ENCODE measurements around the gene SOX5. TPM values are rescaled to one million over a fixed set of nuclear protein-coding genes. Genes with fewer than 3 reads are reported as not detected.
A peak's percentile ranks its signal among the peaks of the same experiment; 100 is the strongest.

Gene SOX5
- polyA plus RNA-seq = under 1 TPM; 0.24 to 0.33 TPM

- Histone ChIP-seq H3K4me1 (ENCODE audit: control insufficient read depth in 2 of 2, insufficient read depth in 2 of 2, low read length in 1 of 2) (peaks cover 0 to 2% of the 10 kb centered on the region in 2 donors), H3K36me3 (ENCODE audit: control insufficient read depth in 2 of 2, insufficient read depth in 2 of 2, low read length in 1 of 2) (no peaks in the 10 kb centered on the region), H3K27ac (ENCODE audit: low read depth in 2 of 2, low read length in 1 of 2) (no peak within 1 kb of the TSS), H3K27me3 (ENCODE audit: control insufficient read depth in 1 of 2, insufficient read depth in 2 of 2, low read length in 2 of 2) (no peaks in the 10 kb centered on the region), H3K9me3 (ENCODE audit: control insufficient read depth in 2 of 2, insufficient read depth in 1 of 2, low read depth in 1 of 2, low read length in 1 of 2) (no peaks in the 10 kb centered on the region), H3K4me3 (ENCODE audit: low read depth in 1 of 2, low read length in 2 of 2) (peak within 1 kb of the TSS; percentile 20 to 48)
- 9 to 10% methylated on average over 13 of the region's 13 CpGs for WGBS, 2 donors
Measured at GRCh38 chr12:23949348-23950209, at the start of gene SOX5. SOX5 (minus strand) TSS chr12:23949670; CDS start chr12:23949601, 69 bp downstream.

GRCh38 chr12:23987046-23987445, 37.6 kb upstream of the SOX5 start:
- Histone ChIP-seq H3K27me3 (ENCODE audit: control insufficient read depth in 1 of 2, insufficient read depth in 2 of 2, low read length in 2 of 2) (no peaks in the 10 kb centered on the region), H3K9me3 (ENCODE audit: control insufficient read depth in 2 of 2, insufficient read depth in 1 of 2, low read depth in 1 of 2, low read length in 1 of 2) (no peaks in the 10 kb centered on the region), H3K4me3 (ENCODE audit: low read depth in 1 of 2, low read length in 2 of 2) (no peak overlapping the region), H3K27ac (ENCODE audit: low read depth in 2 of 2, low read length in 1 of 2) (no peak overlapping the region), H3K4me1 (ENCODE audit: control insufficient read depth in 2 of 2, insufficient read depth in 2 of 2, low read length in 1 of 2) (no peaks in the 10 kb centered on the region), H3K36me3 (ENCODE audit: control insufficient read depth in 2 of 2, insufficient read depth in 2 of 2, low read length in 1 of 2) (no peaks in the 10 kb centered on the region)
- 96 to 97% methylated on average over 1 of the region's 1 CpG for WGBS, 2 donors

- H3K9me3 ChIP-seq (ENCODE audit: control insufficient read depth in 2 of 2, insufficient read depth in 1 of 2, low read depth in 1 of 2, low read length in 1 of 2) = no peaks in the 10 kb centered on the region
- H3K27ac ChIP-seq (ENCODE audit: low read depth in 2 of 2, low read length in 1 of 2) = no peak overlapping the region
- 79 to 85% methylated on average over 3 of the region's 3 CpGs for WGBS, 2 donors
- no peaks in the 10 kb centered on the region for H3K27me3 ChIP-seq (ENCODE audit: control insufficient read depth in 1 of 2, insufficient read depth in 2 of 2, low read length in 2 of 2)
- no peaks in the 10 kb centered on the region for H3K36me3 ChIP-seq (ENCODE audit: control insufficient read depth in 2 of 2, insufficient read depth in 2 of 2, low read length in 1 of 2)
- H3K4me3 ChIP-seq (ENCODE audit: low read depth in 1 of 2, low read length in 2 of 2) = no peak overlapping the region
- H3K4me1 ChIP-seq (ENCODE audit: control insufficient read depth in 2 of 2, insufficient read depth in 2 of 2, low read length in 1 of 2) = no peaks in the 10 kb centered on the region
Measured at GRCh38 chr12:23980826-23981225, 31.4 kb upstream of the SOX5 start.

- H3K27ac ChIP-seq (ENCODE audit: low read depth in 2 of 2, low read length in 1 of 2) = no peak overlapping the region
- H3K4me1 ChIP-seq (ENCODE audit: control insufficient read depth in 2 of 2, insufficient read depth in 2 of 2, low read length in 1 of 2) = no peaks in the 10 kb centered on the region
- no peak overlapping the region for H3K4me3 ChIP-seq (ENCODE audit: low read depth in 1 of 2, low read length in 2 of 2)
- no peaks in the 10 kb centered on the region for H3K9me3 ChIP-seq (ENCODE audit: control insufficient read depth in 2 of 2, insufficient read depth in 1 of 2, low read depth in 1 of 2, low read length in 1 of 2)
- WGBS, 2 donors = 83 to 89% methylated on average over 10 of the region's 10 CpGs
- H3K27me3 ChIP-seq (ENCODE audit: control insufficient read depth in 1 of 2, insufficient read depth in 2 of 2, low read length in 2 of 2) = no peaks in the 10 kb centered on the region
- H3K36me3 ChIP-seq (ENCODE audit: control insufficient read depth in 2 of 2, insufficient read depth in 2 of 2, low read length in 1 of 2) = no peaks in the 10 kb centered on the region
Measured at GRCh38 chr12:23964812-23965211, 15.3 kb upstream of the SOX5 start.

GRCh38 chr12:23959826-23960225, 10.4 kb upstream of the SOX5 start:
- Histone ChIP-seq H3K27ac (ENCODE audit: low read depth in 2 of 2, low read length in 1 of 2) (no peak overlapping the region), H3K4me3 (ENCODE audit: low read depth in 1 of 2, low read length in 2 of 2) (no peak overlapping the region), H3K27me3 (ENCODE audit: control insufficient read depth in 1 of 2, insufficient read depth in 2 of 2, low read length in 2 of 2) (no peaks in the 10 kb centered on the region), H3K36me3 (ENCODE audit: control insufficient read depth in 2 of 2, insufficient read depth in 2 of 2, low read length in 1 of 2) (no peaks in the 10 kb centered on the region), H3K4me1 (ENCODE audit: control insufficient read depth in 2 of 2, insufficient read depth in 2 of 2, low read length in 1 of 2) (no peaks in the 10 kb centered on the region), H3K9me3 (ENCODE audit: control insufficient read depth in 2 of 2, insufficient read depth in 1 of 2, low read depth in 1 of 2, low read length in 1 of 2) (no peaks in the 10 kb centered on the region)
- 77 to 88% methylated on average over 1 of the region's 1 CpG for WGBS, 2 donors

GRCh38 chr12:23954332-23954731, 4.9 kb upstream of the SOX5 start:
- Histone ChIP-seq H3K9me3 (ENCODE audit: control insufficient read depth in 2 of 2, insufficient read depth in 1 of 2, low read depth in 1 of 2, low read length in 1 of 2) (no peaks in the 10 kb centered on the region), H3K27me3 (ENCODE audit: control insufficient read depth in 1 of 2, insufficient read depth in 2 of 2, low read length in 2 of 2) (no peaks in the 10 kb centered on the region)

GRCh38 chr12:23952071-23952470, 2.6 kb upstream of the SOX5 start:
- H3K27ac ChIP-seq (ENCODE audit: low read depth in 2 of 2, low read length in 1 of 2) = no peak overlapping the region
- H3K27me3 ChIP-seq (ENCODE audit: control insufficient read depth in 1 of 2, insufficient read depth in 2 of 2, low read length in 2 of 2) = no peaks in the 10 kb centered on the region
- no peaks in the 10 kb centered on the region for H3K36me3 ChIP-seq (ENCODE audit: control insufficient read depth in 2 of 2, insufficient read depth in 2 of 2, low read length in 1 of 2)
- no peaks in the 10 kb centered on the region for H3K9me3 ChIP-seq (ENCODE audit: control insufficient read depth in 2 of 2, insufficient read depth in 1 of 2, low read depth in 1 of 2, low read length in 1 of 2)
- 82 to 88% methylated on average over 3 of the region's 3 CpGs for WGBS, 2 donors
- peaks cover 0 to 2% of the 10 kb centered on the region in 2 donors for H3K4me1 ChIP-seq (ENCODE audit: control insufficient read depth in 2 of 2, insufficient read depth in 2 of 2, low read length in 1 of 2)
- H3K4me3 ChIP-seq (ENCODE audit: low read depth in 1 of 2, low read length in 2 of 2) = no peak overlapping the region

More at GRCh38 chr12:23954332-23954731, 4.9 kb upstream of the SOX5 start:
- H3K27ac ChIP-seq (ENCODE audit: low read depth in 2 of 2, low read length in 1 of 2) = no peak overlapping the region
- H3K36me3 ChIP-seq (ENCODE audit: control insufficient read depth in 2 of 2, insufficient read depth in 2 of 2, low read length in 1 of 2) = no peaks in the 10 kb centered on the region
- H3K4me3 ChIP-seq (ENCODE audit: low read depth in 1 of 2, low read length in 2 of 2) = no peak overlapping the region
- peaks cover 0 to 2% of the 10 kb centered on the region in 2 donors for H3K4me1 ChIP-seq (ENCODE audit: control insufficient read depth in 2 of 2, insufficient read depth in 2 of 2, low read length in 1 of 2)

GRCh38 chr12:23950775-23951451, 1.4 kb upstream of the SOX5 start:
- H3K27me3 ChIP-seq (ENCODE audit: control insufficient read depth in 1 of 2, insufficient read depth in 2 of 2, low read length in 2 of 2) = no peaks in the 10 kb centered on the region
- H3K9me3 ChIP-seq (ENCODE audit: control insufficient read depth in 2 of 2, insufficient read depth in 1 of 2, low read depth in 1 of 2, low read length in 1 of 2) = no peaks in the 10 kb centered on the region
- peak overlapping the region; percentile 20 to 48 for H3K4me3 ChIP-seq (ENCODE audit: low read depth in 1 of 2, low read length in 2 of 2)
- no peaks in the 10 kb centered on the region for H3K36me3 ChIP-seq (ENCODE audit: control insufficient read depth in 2 of 2, insufficient read depth in 2 of 2, low read length in 1 of 2)
- peaks cover 0 to 2% of the 10 kb centered on the region in 2 donors for H3K4me1 ChIP-seq (ENCODE audit: control insufficient read depth in 2 of 2, insufficient read depth in 2 of 2, low read length in 1 of 2)
- H3K27ac ChIP-seq (ENCODE audit: low read depth in 2 of 2, low read length in 1 of 2) = no peak overlapping the region
- 27 to 35% methylated on average over 11 of the region's 11 CpGs for WGBS, 2 donors

GRCh38 chr12:23950210-23950774, 822 bp upstream of the SOX5 start:
- peaks cover 0 to 2% of the 10 kb centered on the region in 2 donors for H3K4me1 ChIP-seq (ENCODE audit: control insufficient read depth in 2 of 2, insufficient read depth in 2 of 2, low read length in 1 of 2)
- no peak overlapping the region for H3K27ac ChIP-seq (ENCODE audit: low read depth in 2 of 2, low read length in 1 of 2)
- 4 to 5% methylated on average over 17 of the region's 17 CpGs for WGBS, 2 donors

More at GRCh38 chr12:23950210-23950774, 822 bp upstream of the SOX5 start:
- no peaks in the 10 kb centered on the region for H3K36me3 ChIP-seq (ENCODE audit: control insufficient read depth in 2 of 2, insufficient read depth in 2 of 2, low read length in 1 of 2)
- no peaks in the 10 kb centered on the region for H3K27me3 ChIP-seq (ENCODE audit: control insufficient read depth in 1 of 2, insufficient read depth in 2 of 2, low read length in 2 of 2)
- peak overlapping the region; percentile 20 to 48 for H3K4me3 ChIP-seq (ENCODE audit: low read depth in 1 of 2, low read length in 2 of 2)
- no peaks in the 10 kb centered on the region for H3K9me3 ChIP-seq (ENCODE audit: control insufficient read depth in 2 of 2, insufficient read depth in 1 of 2, low read depth in 1 of 2, low read length in 1 of 2)

Data from esophagus (tissue), 2 donors.